NCI-H526 (cell line): ENCODE data around the gene MRPL53.
A peak's percentile ranks its signal among the peaks of the same experiment; 100 is the strongest.
"Not testable (repeated sequence)": the region's sequence is repeated elsewhere in the genome, so short reads cannot be mapped to it uniquely, and the experiment has no call there.

Source experiments
- DNase-seq, 2 experiments: peaks; one replicate each; lab custom pipeline; 2025; lab: John Stamatoyannopoulos, UW

Gene MRPL53

DNA sequence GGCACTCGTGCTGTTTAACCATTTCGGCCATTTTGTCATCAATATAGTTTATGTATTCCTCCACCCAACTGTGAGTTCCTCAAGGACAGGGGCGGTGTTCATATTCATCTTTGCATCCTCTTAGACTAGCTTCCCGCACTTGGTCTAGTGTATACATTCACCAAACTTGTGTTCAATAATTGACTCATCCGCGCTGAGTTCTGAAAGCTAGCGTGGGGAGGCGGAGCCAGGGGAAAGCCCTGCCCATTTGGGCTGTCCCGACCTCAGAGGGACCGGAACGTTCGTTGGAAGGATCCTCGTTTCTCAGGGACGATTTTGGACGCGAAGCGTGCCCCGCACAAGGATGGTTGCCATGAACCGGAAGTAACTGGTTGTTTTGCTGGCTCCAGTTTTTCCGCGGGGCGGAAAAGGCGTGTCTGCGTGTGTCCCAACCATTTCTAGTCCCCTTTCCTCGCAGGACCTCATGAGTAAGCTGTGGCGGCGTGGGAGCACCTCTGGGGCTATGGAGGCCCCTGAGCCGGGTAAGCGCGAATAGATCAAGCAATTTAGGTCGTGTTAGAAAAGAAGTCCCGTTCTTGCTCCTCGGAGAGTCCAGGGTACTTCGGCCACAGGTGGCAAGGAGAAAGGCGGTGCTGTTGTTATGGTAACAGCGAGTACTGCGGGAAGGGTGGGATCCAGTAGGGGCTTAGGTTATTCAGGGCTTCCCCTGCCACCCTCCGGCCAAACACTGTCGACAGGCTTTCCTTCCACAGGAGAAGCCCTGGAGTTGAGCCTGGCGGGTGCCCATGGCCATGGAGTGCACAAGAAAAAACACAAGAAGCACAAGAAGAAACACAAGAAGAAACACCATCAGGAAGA, 17.6 kb downstream of the MRPL53 start, which contains the start of gene INO80B:
INO80B (plus strand) TSS at position 434 of the 858 bp plus-strand sequence; CDS start at position 464, 30 bp downstream.
- DNase-seq: peak; percentile 92 to 97

DNA sequence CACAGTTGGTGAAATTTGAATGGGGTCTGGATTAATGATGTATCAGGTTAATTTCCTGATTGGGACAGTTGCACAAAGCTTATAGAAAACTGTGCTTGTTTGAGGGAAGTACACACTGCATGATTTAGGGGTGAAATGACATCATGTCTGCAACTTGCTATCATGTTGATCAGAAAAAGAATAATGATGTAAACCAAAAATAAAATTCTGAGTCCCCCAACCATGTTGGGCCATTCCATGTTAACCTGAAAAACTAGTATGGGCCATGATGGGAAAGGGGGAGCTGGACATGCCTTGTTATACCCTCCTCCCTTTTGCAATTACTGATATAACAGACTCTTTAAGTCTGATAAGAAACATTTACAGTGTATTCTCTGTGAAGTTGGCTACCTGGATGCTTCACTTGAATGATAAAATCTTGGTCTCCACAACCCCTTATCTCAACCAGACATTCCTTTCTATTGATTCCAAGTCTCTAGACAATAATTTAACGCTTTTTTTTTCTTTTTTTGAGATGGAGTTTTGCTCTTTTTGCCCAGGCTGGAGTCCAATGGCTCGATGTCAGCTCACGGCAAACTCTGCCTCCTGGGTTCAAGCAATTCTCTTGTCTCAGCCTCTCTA, 21.8 kb downstream of the MRPL53 start:
- DNase-seq: no peak

DNA sequence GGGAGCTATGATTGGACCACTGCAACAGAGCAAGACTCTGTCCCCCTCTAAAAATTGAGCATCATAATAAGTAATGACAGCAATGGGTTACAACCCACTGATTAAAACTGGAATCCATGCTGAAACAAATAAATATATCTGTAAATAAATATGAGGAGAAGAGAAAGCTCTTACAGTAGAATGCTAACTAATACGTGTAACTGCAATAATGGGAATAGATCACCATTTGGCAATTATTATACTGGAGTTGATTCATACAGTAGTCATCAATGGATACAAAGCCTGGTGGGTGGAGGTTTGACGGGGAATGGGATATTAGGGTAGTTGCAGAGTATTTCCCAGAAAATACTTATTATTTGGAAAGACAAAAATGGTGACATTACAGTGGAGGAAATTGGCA, 23.7 kb downstream of the MRPL53 start:
- DNase-seq: no peak

DNA sequence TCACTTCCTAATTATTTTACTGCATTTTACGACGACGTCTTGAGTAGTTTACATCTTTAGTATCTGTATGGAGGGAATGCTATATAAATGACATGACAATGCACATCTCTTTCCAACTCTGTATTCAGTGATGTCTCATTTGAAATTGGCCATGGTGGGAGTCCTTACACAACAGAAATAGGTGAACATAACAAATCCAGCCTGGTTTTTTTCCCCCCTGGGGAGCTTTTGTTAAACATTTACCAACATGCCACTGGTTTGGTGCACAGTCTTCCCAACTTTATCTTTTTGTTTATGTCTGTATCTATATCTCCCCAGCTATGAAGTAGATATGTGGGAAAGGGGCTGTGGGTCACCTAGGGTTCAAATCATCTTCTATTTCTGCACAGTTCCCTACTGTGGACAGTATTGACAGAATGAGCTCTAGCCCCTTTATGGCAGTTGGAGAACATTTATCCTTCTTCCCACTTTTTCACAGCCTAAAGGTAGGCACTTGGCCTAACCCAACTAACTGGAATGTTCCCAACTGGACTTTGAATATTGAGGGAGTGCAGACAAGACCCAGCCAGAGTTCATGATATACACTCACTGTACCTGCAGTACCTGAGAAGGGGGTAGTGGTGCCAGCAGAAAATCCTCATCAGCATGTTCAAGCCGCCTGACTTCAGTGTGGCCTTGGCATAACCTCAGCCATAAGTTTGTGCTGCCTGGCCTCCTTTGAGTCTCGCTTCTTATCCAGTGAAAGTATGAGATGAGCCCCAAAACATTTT, 25.1 kb downstream of the MRPL53 start:
- DNase-seq: no peak

- DNase-seq: no peak
These were observed 27.8 kb downstream of the MRPL53 start for GRCh38 chr2:74444498-74445318.

DNA sequence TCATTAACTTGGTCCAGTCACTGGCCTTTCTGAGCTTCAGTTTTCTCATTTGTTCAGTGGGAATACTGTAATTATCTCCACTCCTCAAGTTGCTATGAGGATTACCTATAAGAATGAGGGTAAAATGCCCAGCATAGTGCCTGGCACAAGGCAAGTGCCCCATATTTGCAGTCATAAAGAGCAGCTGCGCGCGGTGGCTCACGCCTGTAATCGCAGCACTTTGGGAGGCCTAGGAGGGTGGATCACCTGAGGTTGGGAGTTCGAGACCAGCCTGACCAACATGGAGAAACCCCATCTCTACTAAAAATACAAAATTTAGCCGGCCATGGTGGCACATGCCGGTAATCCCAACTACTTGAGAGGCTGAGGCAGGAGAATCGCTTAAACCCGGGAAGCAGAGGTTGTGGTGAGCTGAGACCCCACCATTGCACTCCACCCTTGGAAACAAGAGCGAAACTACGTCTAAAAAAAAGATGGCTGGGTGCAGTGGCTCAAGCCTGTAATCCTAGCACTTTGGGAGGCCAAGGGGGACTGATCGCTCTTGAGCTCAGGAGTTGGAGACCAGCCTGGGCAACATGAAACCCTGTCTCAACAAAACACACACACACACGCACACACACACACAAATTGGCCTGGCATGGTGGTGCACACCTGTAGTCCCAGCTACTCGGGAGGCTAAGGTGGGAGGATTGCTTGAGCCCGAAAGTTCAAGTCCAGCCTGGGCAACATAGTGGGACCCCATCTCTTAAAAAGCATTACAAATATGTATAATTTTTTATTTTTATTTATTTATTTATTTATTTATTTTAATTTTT, 29.8 kb downstream of the MRPL53 start:
- DNase-seq: not testable (repeated sequence)

DNA sequence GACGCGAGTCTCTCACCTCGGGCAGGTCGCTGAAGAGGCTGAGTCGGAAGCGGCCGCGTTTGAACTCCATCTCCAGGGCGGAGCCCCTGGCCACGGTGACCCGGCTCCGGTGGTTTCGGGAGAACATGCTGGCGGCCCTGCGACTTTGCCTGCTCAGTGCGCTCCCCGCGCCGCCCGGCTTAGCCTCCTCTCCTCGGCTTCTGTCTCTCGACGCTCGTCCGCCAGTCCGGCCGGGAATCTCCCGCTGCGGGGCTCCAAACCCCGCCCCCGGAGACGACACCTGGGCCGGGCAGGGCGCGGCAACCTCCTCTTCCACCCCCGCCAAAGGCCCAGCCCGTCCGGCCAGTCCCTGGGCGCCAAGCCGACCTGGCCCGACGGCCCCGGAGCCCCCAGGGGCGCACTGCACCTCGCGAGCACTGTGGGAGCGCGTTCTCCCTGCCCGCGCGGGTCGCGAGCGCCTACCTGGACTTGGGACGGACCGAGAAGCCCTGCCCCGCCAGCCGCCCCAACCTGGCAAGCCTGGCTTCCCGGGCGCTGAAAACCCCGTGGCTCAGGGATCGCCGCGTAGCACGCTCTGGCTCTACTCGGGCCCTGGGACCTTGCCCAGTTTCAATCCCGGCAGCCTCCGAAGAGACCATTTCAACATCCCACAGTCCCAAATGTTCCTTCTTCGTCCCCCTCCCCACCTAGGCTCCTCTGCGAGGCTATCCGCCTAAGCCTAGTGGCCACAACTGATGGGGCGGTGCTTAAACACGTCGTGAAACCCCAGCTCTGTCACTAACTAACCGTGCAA, 30.6 kb downstream of the MRPL53 start, which contains the start of gene RTKN:
RTKN (minus strand) TSS at position 248 of the 793 bp plus-strand sequence; CDS start at position 127, 121 bp downstream.
- DNase-seq: peak; percentile 56 to 90

DNA sequence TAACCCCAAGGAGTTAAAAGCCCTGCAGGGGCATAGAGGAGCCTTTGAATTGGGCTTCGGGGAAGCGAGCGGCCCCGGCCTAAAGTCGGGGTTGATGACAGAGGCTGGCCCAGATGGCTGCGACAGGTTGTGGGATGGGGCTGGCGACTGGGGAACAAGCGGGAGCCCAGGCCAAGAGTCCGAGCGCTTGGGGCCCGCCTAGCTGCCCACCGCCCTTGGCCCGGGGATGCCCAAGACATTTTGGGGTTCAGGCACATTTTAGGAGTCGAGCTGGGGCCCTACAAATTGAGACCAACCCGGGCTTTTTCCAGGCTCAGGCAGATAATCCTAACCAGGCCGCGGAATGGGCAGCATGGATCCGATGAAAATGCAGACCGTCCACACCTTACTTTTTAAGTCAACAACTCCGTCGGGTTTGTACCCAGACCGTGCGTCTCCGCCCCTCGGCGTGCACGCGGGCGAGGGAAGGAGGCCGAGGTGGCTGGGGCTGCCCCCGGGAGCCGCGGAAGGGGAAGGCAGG, 31.2 kb downstream of the MRPL53 start:
- DNase-seq: no peak

DNA sequence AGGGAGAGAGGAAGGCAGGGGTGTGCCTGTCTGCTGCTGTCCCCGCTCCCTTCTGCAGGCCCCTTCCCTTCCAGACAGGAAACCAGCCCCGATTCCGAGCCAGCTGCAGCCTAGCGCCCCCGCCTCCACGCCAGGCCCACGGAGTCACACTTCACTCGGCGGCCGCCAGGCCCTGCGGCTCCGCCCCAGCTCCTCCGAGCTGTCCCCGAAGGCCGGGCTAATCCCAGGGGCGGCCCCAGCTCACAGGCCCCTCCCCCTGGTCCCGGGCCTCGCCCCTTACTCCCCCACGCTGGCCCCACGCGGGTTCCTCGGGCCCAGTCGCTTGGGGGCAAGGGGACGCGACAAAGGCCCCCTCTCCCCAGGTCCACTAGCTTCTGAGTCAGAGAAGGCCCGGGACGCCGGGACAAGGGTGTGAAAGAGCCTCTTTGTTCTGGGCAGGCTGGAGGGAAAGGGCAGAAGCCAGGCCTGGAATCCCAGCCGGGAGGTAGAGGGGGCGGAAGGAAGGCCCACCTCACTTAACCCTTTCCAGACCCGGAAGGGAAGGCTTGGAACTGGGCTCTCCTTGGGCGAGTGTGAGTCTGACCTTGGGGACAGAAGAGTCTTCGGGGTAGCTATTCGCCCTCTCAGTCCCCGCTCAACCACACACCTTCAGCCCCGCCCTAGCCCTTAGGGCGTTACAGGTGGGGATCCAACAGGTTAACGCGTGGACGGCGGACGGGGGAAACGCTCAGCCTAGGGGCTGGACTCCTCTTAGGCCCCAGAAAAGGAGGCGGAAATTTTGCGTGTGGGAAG, 31.9 kb downstream of the MRPL53 start:
- peak; percentile 78 to 92 for DNase-seq

DNA sequence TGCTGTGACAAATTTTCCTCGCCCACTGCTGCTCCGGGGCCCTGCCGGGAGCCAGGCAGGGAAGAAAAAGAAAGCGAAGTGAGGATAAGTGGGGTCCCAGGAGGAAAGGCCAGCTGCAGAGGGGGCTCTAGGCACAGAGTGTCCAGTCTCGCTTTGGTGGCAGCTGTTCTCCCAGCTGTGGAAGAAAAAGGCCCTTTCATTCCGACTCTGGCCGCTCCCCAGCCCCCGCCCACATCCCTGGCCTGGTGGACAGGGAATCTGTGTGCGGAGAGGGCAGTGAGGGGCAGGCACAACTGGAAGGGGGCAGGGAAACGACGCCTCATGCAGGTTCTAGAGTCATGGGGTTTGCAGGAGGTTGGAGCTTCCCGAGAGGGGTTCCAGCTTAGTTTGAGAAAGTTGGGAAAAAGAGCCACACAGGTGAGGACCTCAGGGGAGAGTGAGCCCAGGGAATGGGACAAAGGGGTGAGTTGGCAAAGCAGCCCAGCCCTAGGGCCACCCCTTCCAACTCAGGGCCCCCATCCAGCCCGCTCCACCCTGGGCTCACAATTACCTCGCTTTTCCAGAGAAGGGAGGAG, 32.6 kb downstream of the MRPL53 start:
- DNase-seq: peak in 1 of 2 experiments; percentile 45

- no peak for DNase-seq
These were observed 33.1 kb downstream of the MRPL53 start for GRCh38 chr2:74439373-74439772.

- DNase-seq: no peak
These were observed 34.2 kb downstream of the MRPL53 start for GRCh38 chr2:74438248-74438647.

GRCh38 chr2:74436848-74437695, 35.4 kb downstream of the MRPL53 start:
- no peak for DNase-seq

GRCh38 chr2:74436111-74436805, 36.2 kb downstream of the MRPL53 start:
- DNase-seq: no peak

GRCh38 chr2:74430502-74430901, 42.0 kb downstream of the MRPL53 start:
- no peak for DNase-seq
